ENCODE results near the gene EBLN2. TPM values are rescaled to one million over a fixed set of nuclear protein-coding genes. Genes with fewer than 3 reads are reported as not detected.
"Not testable (repeated sequence)": the region's sequence is repeated elsewhere in the genome, so short reads cannot be mapped to it uniquely, and the experiment has no call there.

Gene EBLN2
- total RNA-seq, 1 experiment from 2014 or later = 1.9 TPM

- DNase-seq (ENCODE audit: low read depth) = no peak
These were observed 1.1 kb upstream of the EBLN2 start for GRCh38 chr3:73060302-73060723.

GRCh38 chr3:73066243-73066642 is 4.8 kb downstream of the EBLN2 start:
- DNase-seq (ENCODE audit: low read depth) = not testable (repeated sequence)

GRCh38 chr3:73068419-73068818 is 7.0 kb downstream of the EBLN2 start:
- no peak for DNase-seq (ENCODE audit: low read depth)

- no peak for DNase-seq (ENCODE audit: low read depth)
These were observed 7.7 kb downstream of the EBLN2 start for GRCh38 chr3:73069187-73069586.

- no peak for DNase-seq (ENCODE audit: low read depth)
These were observed 8.5 kb downstream of the EBLN2 start for GRCh38 chr3:73069775-73070444.

GRCh38 chr3:73070675-73071575 is 9.5 kb downstream of the EBLN2 start:
- DNase-seq (ENCODE audit: low read depth) = no peak

- DNase-seq (ENCODE audit: low read depth) = no peak
These were observed 10.5 kb downstream of the EBLN2 start for GRCh38 chr3:73071952-73072351.

GRCh38 chr3:73072634-73073033 is 11.2 kb downstream of the EBLN2 start:
- DNase-seq (ENCODE audit: low read depth) = no peak

- DNase-seq (ENCODE audit: low read depth) = peak; percentile 13
These were observed 11.7 kb downstream of the EBLN2 start for GRCh38 chr3:73073091-73073707.

- no peak for DNase-seq (ENCODE audit: low read depth)
These were observed 13.3 kb downstream of the EBLN2 start for GRCh38 chr3:73074781-73075180.

- DNase-seq (ENCODE audit: low read depth) = no peak
These were observed 18.9 kb downstream of the EBLN2 start for GRCh38 chr3:73080216-73080966.

GRCh38 chr3:73081140-73081539 is 19.7 kb downstream of the EBLN2 start:
- no peak for DNase-seq (ENCODE audit: low read depth)

GRCh38 chr3:73084170-73084569 is 22.7 kb downstream of the EBLN2 start:
- no peak for DNase-seq (ENCODE audit: low read depth)

- peak; percentile 29 for DNase-seq (ENCODE audit: low read depth)
These were observed 24.6 kb downstream of the EBLN2 start for GRCh38 chr3:73086071-73086494.

- peak; percentile 68 for DNase-seq (ENCODE audit: low read depth)
These were observed 32.7 kb downstream of the EBLN2 start for GRCh38 chr3:73094129-73094528.

- DNase-seq (ENCODE audit: low read depth) = no peak
These were observed 33.5 kb downstream of the EBLN2 start for GRCh38 chr3:73094951-73095350.

- DNase-seq (ENCODE audit: low read depth) = no peak
These were observed 34.7 kb downstream of the EBLN2 start for GRCh38 chr3:73096169-73096568.

- no peak for DNase-seq (ENCODE audit: low read depth)
These were observed 36.6 kb downstream of the EBLN2 start for GRCh38 chr3:73098026-73098425.

- DNase-seq (ENCODE audit: low read depth) = no peak
These were observed 37.4 kb downstream of the EBLN2 start for GRCh38 chr3:73098873-73099272.

- DNase-seq (ENCODE audit: low read depth) = peak; percentile 67
These were observed 39.5 kb downstream of the EBLN2 start for GRCh38 chr3:73100741-73101559.

Measured in HT1080 (cell line).